IMR-90 (cell line): ENCODE measurements around the gene EXOC6B. TPM values are rescaled to one million over a fixed set of nuclear protein-coding genes. Genes with fewer than 3 reads are reported as not detected.

ENCODE experiments used
- ATAC-seq: fragments of 200-7000 bp; cut with Tn5 transposase; 2 replicates; pipeline ENCODE4 v1.9.1; 2020; ENCODE audit warnings: low read depth, mild to moderate bottlenecking, moderate library complexity
- BruUV-seq: library from RNA; stranded (reverse); fragments of 400-500 nt; replicated peaks from 2 replicates; lab custom pipeline; 2021; lab: Mats Ljungman, UMichigan
- CTCF ChIA-PET: fragments of 300-600 bp; formaldehyde crosslinking; extraction: SDS; loops from one replicate; lab custom pipeline; 2021; ENCODE audit warnings: antibody characterized with exemption; lab: Yijun Ruan, JAX
- POLR2A ChIA-PET: fragments of 300-600 bp; sonication (Branson Sonifier 250); formaldehyde crosslinking; loops from one replicate; lab custom pipeline; 2022; ENCODE audit warnings: antibody characterized with exemption; ENCODE audit not compliant: unreplicated experiment; lab: Charles Lee
- DNase-seq: peaks from one replicate; pipeline ENCODE4 v3.0.0; 2013
- H2AFZ ChIP-seq: replicated peaks from 2 replicates; pipeline ENCODE3; 2013; ENCODE audit warnings: low read length, mild to moderate bottlenecking; ENCODE audit not compliant: poor library complexity
- H2AK5ac ChIP-seq: 2 replicates; pipeline ENCODE4 v1.6.1; 2013; ENCODE audit warnings: low read depth, low read length, inconsistent platforms
- H2AK9ac ChIP-seq: replicated peaks from 2 replicates; pipeline ENCODE3; 2013; ENCODE audit warnings: mild to moderate bottlenecking, low read depth, low read length, moderate library complexity; ENCODE audit not compliant: poor library complexity
- H2BK120ac ChIP-seq: 2 replicates; pipeline ENCODE4 v1.6.1; 2013; ENCODE audit warnings: low read depth, low read length, inconsistent platforms
- H2BK15ac ChIP-seq: 3 replicates; pipeline ENCODE4 v1.6.1; 2013; ENCODE audit warnings: low read depth, low read length, inconsistent platforms
- H2BK20ac ChIP-seq: 2 replicates; pipeline ENCODE4 v1.6.1; 2013; ENCODE audit warnings: low read depth, mild to moderate bottlenecking, inconsistent platforms, low read length, moderate library complexity
- H2BK5ac ChIP-seq: 2 replicates; pipeline ENCODE4 v1.6.1; 2013; ENCODE audit warnings: mild to moderate bottlenecking, low read depth, low read length, inconsistent platforms; ENCODE audit not compliant: poor library complexity, severe bottlenecking
- H3K14ac ChIP-seq: replicated peaks from 2 replicates; pipeline ENCODE4 v1.6.1; 2013; ENCODE audit warnings: low read depth, low read length, inconsistent platforms
- H3K18ac ChIP-seq: 2 replicates; pipeline ENCODE4 v1.6.1; 2013; ENCODE audit warnings: low read depth, low read length, control low read depth
- H3K23ac ChIP-seq: 2 replicates; pipeline ENCODE4 v1.6.1; 2013; ENCODE audit warnings: low read depth, low read length, inconsistent platforms
- H3K27ac ChIP-seq: 2 replicates; pipeline ENCODE4 v1.5.1; 2013; ENCODE audit warnings: mild to moderate bottlenecking, control low read depth, low read length; ENCODE audit not compliant: insufficient read depth
- H3K27me3 ChIP-seq: 2 replicates; pipeline ENCODE4 v1.6.1; 2013; ENCODE audit warnings: low read length; ENCODE audit not compliant: control insufficient read depth, insufficient read depth
- H3K36me3 ChIP-seq: 2 replicates; pipeline ENCODE4 v1.6.1; 2013; ENCODE audit warnings: low read length, mixed read lengths; ENCODE audit not compliant: control insufficient read depth, insufficient read depth
- H3K4ac ChIP-seq: 2 replicates; pipeline ENCODE4 v1.6.1; 2013; ENCODE audit warnings: low read depth, low read length, inconsistent platforms
- H3K4me1 ChIP-seq: 2 replicates; pipeline ENCODE4 v1.6.1; 2013; ENCODE audit warnings: low read length, mixed read lengths; ENCODE audit not compliant: control insufficient read depth, insufficient read depth
- H3K4me2 ChIP-seq: 2 replicates; pipeline ENCODE4 v1.6.1; 2013; ENCODE audit warnings: low read depth, mild to moderate bottlenecking, control low read depth, low read length, moderate library complexity
- H3K4me3 ChIP-seq: 2 replicates; pipeline ENCODE4 v1.5.1; 2013; ENCODE audit warnings: low read depth, mild to moderate bottlenecking, control low read depth, low read length, moderate library complexity; ENCODE audit not compliant: insufficient read depth
- H3K56ac ChIP-seq: 2 replicates; pipeline ENCODE4 v1.6.1; 2013; ENCODE audit warnings: low read length, inconsistent platforms; ENCODE audit not compliant: insufficient read depth; ENCODE audit errors: extremely low read depth
- H3K79me1 ChIP-seq, 2 experiments: 2 replicates each; pipeline ENCODE4 v1.6.1; 2013; ENCODE audit warnings: low read length in 2 of 2, inconsistent platforms in 1 of 2, low read depth in 1 of 2
- H3K9ac ChIP-seq: 2 replicates; pipeline ENCODE4 v1.6.1; 2013; ENCODE audit warnings: low read depth, low read length, control low read depth
- H3K9me1 ChIP-seq: 2 replicates; pipeline ENCODE4 v1.6.1; 2013; ENCODE audit warnings: low read length, inconsistent platforms; ENCODE audit not compliant: insufficient read depth
- H3K9me3 ChIP-seq: 2 replicates; pipeline ENCODE4 v1.6.1; 2013; ENCODE audit warnings: low read length; ENCODE audit not compliant: control insufficient read depth, insufficient read depth
- H4K20me1 ChIP-seq: 2 replicates; pipeline ENCODE4 v1.6.1; 2013; ENCODE audit warnings: low read length, inconsistent platforms; ENCODE audit not compliant: insufficient read depth
- H4K5ac ChIP-seq: 2 replicates; pipeline ENCODE4 v1.6.1; 2013; ENCODE audit warnings: mild to moderate bottlenecking, low read depth, low read length, control low read depth
- H4K8ac ChIP-seq, 2 experiments: 2 replicates each; pipeline ENCODE4 v1.6.1; 2013; ENCODE audit warnings: low read depth in 2 of 2, low read length in 2 of 2, control low read depth in 1 of 2, inconsistent platforms in 1 of 2
- H4K91ac ChIP-seq: 2 replicates; pipeline ENCODE4 v1.6.1; 2013; ENCODE audit warnings: low read depth, low read length, inconsistent platforms; ENCODE audit not compliant: insufficient read depth
- BHLHE40 ChIP-seq: fragments of 150-350 bp; IDR thresholded peaks from 2 replicates; pipeline ENCODE4 v1.6.1; 2016; ENCODE audit warnings: mild to moderate bottlenecking, low read depth, low read length
- CEBPB ChIP-seq: IDR thresholded peaks from 2 replicates; pipeline ENCODE4 v1.6.1; 2012; ENCODE audit warnings: low read depth, low read length, improper control_type of control experiment
- ELK1 ChIP-seq: fragments of 150-350 bp; IDR thresholded peaks from 2 replicates; pipeline ENCODE4 v1.6.1; 2016; ENCODE audit warnings: low read depth, mild to moderate bottlenecking, low read length, moderate library complexity, borderline replicate concordance
- MXI1 ChIP-seq: IDR thresholded peaks from 2 replicates; pipeline ENCODE4 v1.6.1; 2012; ENCODE audit warnings: low read depth, mild to moderate bottlenecking, low read length, moderate library complexity, borderline replicate concordance
- NFE2L2 ChIP-seq: fragments of 150-350 bp; IDR thresholded peaks from 2 replicates; pipeline ENCODE4 v1.6.1; 2016; ENCODE audit warnings: low read depth, mild to moderate bottlenecking, low read length
- RCOR1 ChIP-seq: IDR thresholded peaks from 2 replicates; pipeline ENCODE4 v1.6.1; 2012; ENCODE audit warnings: mild to moderate bottlenecking, low read length, improper control_type of control experiment; ENCODE audit not compliant: insufficient replicate concordance
- SMC3 ChIP-seq: fragments of 150-350 bp; IDR thresholded peaks from 2 replicates; pipeline ENCODE4 v1.6.1; 2016; ENCODE audit warnings: low read depth, mild to moderate bottlenecking, antibody characterized with exemption, low read length, moderate library complexity
- USF2 ChIP-seq: fragments of 150-350 bp; IDR thresholded peaks from 2 replicates; pipeline ENCODE4 v1.6.1; 2017; ENCODE audit warnings: mild to moderate bottlenecking, antibody characterized with exemption, low read length, low read depth
- WGBS, 2 experiments: methylation state at CpG; one replicate each; pipeline versions ENCODE4 v1.1.5 to v1.1.7; 2013; ENCODE audit warnings: missing lambda C conversion rate in 2 of 2; ENCODE audit not compliant: insufficient read length in 1 of 2; ENCODE audit errors: extremely low coverage in 2 of 2; 5-methylcytosine and 5-hydroxymethylcytosine counted together
- dilution Hi-C: fragments of 300-500 bp; cut with HindIII; formaldehyde crosslinking; loops from one replicate; pipeline ENCODE4 v1.14.3; 2018; ENCODE audit warnings: low sequenced_read_pairs; ENCODE audit not compliant: unreplicated experiment
- in situ Hi-C: fragments of 300-500 bp; cut with MboI; formaldehyde crosslinking; loops from 3 replicates; pipeline ENCODE4 v1.14.3; 2019; ENCODE audit warnings: low sequenced_read_pairs, inconsistent platforms, mixed read lengths
- intact Hi-C: fragments of 100-400 bp; cut with micrococcal nuclease; formaldehyde crosslinking; loops from 2 replicates; pipeline ENCODE4 v1.10.0; 2022
- polyA plus RNA-seq, 3 experiments: library from polyadenylated mRNA; depleted of rRNA; stranded (reverse); fragments of >200 nt; gene quantifications; 2 replicates each; pipeline ENCODE4 v1.2.3, GENCODE V29; 2012; ENCODE audit warnings: low replicate concordance in 1 of 3
- total RNA-seq: library from RNA; depleted of rRNA; stranded (reverse); fragments of >200 nt; gene quantifications from 2 replicates; pipeline ENCODE4 v1.2.3, GENCODE V29; 2012
- TF ChIP-seq, protein P1 (sequence below): conservative IDR thresholded peaks from 2 replicates; pipeline ENCODE4 v1.5.1; 2012; ENCODE audit warnings: mild to moderate bottlenecking, low read depth, low read length, improper control_type of control experiment

Gene EXOC6B
- total and polyA plus RNA-seq, 2 of the 4 experiments (the other 2 are of a cell fraction), result 10.2 to 29.4 TPM

GRCh38 chr2:72144274-72144631, 681.6 kb downstream of the EXOC6B start:
- dilution Hi-C loops, result no loop called here
- no peak for TF ChIP-seq USF2
- TF ChIP-seq MXI1, result no peak
- no peak for TF ChIP-seq RCOR1
- TF ChIP-seq, protein P1, sequence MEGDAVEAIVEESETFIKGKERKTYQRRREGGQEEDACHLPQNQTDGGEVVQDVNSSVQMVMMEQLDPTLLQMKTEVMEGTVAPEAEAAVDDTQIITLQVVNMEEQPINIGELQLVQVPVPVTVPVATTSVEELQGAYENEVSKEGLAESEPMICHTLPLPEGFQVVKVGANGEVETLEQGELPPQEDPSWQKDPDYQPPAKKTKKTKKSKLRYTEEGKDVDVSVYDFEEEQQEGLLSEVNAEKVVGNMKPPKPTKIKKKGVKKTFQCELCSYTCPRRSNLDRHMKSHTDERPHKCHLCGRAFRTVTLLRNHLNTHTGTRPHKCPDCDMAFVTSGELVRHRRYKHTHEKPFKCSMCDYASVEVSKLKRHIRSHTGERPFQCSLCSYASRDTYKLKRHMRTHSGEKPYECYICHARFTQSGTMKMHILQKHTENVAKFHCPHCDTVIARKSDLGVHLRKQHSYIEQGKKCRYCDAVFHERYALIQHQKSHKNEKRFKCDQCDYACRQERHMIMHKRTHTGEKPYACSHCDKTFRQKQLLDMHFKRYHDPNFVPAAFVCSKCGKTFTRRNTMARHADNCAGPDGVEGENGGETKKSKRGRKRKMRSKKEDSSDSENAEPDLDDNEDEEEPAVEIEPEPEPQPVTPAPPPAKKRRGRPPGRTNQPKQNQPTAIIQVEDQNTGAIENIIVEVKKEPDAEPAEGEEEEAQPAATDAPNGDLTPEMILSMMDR, result no peak
- TF ChIP-seq CEBPB, result no peak
- no peak for TF ChIP-seq ELK1
- no peak for TF ChIP-seq NFE2L2
- TF ChIP-seq BHLHE40, result no peak
- TF ChIP-seq SMC3, result no peak
- H3K18ac ChIP-seq, result no peak overlapping the region
- H3K9me1 ChIP-seq, result no peaks in the 10 kb centered on the region
- H2BK15ac ChIP-seq, result no peak overlapping the region
- H3K27ac ChIP-seq, result no peak overlapping the region
- 7% methylated on average over 5 of the region's 23 CpGs; no CpG with 5 or more reads in 1 of the 2 experiments for WGBS, 2 experiments
- peaks cover 9% of the 10 kb centered on the region for H3K9me3 ChIP-seq
- H3K79me1 ChIP-seq, result no peaks in the 10 kb centered on the region
- intact Hi-C loops, result no loop called here
- H3K36me3 ChIP-seq, result no peaks in the 10 kb centered on the region
- H4K8ac ChIP-seq, result no peak overlapping the region
- no peak overlapping the region for H2BK20ac ChIP-seq
- in situ Hi-C loops, result no loop called here
- H3K9ac ChIP-seq, result no peak overlapping the region
- no peak overlapping the region for H2BK120ac ChIP-seq
- H3K4me1 ChIP-seq, result peaks cover 8% of the 10 kb centered on the region; the same call in 1 of the 2 replicates
- peaks cover 80% of the 10 kb centered on the region for H3K27me3 ChIP-seq
- H3K4ac ChIP-seq, result no peak overlapping the region
- H3K4me3 ChIP-seq, result no peak overlapping the region
- no peak overlapping the region for H4K91ac ChIP-seq
- POLR2A ChIA-PET, result no interaction called here
- H2BK5ac ChIP-seq, result no peak overlapping the region
- H3K23ac ChIP-seq, result no peak overlapping the region
- no peak overlapping the region for H2AK9ac ChIP-seq
- H3K4me2 ChIP-seq, result no peak overlapping the region
- CTCF ChIA-PET, result no interaction called here
- no peak overlapping the region for H3K14ac ChIP-seq
- no peak overlapping the region for H3K56ac ChIP-seq
- H4K5ac ChIP-seq, result no peak overlapping the region
- BruUV-seq, result no TSS peak
- ATAC-seq (no peak), DNase-seq (no peak)
- H2AFZ ChIP-seq, result no peak overlapping the region
- no peaks in the 10 kb centered on the region; the same call in 1 of the 2 replicates for H4K20me1 ChIP-seq
- H2AK5ac ChIP-seq, result no peak overlapping the region
